Hepatocyte (in vitro differentiated cells): ENCODE measurements around the gene TNNT2. TPM values are rescaled to one million over a fixed set of nuclear protein-coding genes. Genes with fewer than 3 reads are reported as not detected.

Experiments used
- DNase-seq: peaks from one replicate; pipeline ENCODE4 v3.0.0-alpha.2; 2016; ENCODE audit warnings: low spot score
- H2AFZ ChIP-seq: fragments of 200-600 bp; sonication (generic); 2 replicates; pipeline ENCODE4 v1.6.0; 2016; ENCODE audit warnings: antibody characterized with exemption, mild to moderate bottlenecking
- H3K27ac ChIP-seq: fragments of 200-600 bp; sonication (generic); 2 replicates; pipeline ENCODE4 v1.5.1; 2016; ENCODE audit warnings: mild to moderate bottlenecking
- H3K27me3 ChIP-seq: fragments of 200-600 bp; sonication (generic); 2 replicates; pipeline ENCODE4 v1.6.1; 2016
- H3K36me3 ChIP-seq: fragments of 200-600 bp; sonication (generic); replicated peaks from 2 replicates; pipeline ENCODE4 v1.5.1; 2016; ENCODE audit warnings: low read depth; ENCODE audit not compliant: insufficient read depth
- H3K4me1 ChIP-seq: fragments of 200-600 bp; sonication (generic); 2 replicates; pipeline ENCODE4 v1.5.1; 2016; ENCODE audit warnings: mild to moderate bottlenecking, moderate library complexity; ENCODE audit not compliant: insufficient read depth
- H3K4me2 ChIP-seq: fragments of 200-600 bp; sonication (generic); 2 replicates; pipeline ENCODE4 v1.6.0; 2016
- H3K4me3 ChIP-seq: fragments of 200-600 bp; sonication (generic); 2 replicates; pipeline ENCODE4 v1.5.1; 2016; ENCODE audit warnings: mild to moderate bottlenecking
- H3K79me2 ChIP-seq: fragments of 200-600 bp; sonication (generic); 2 replicates; pipeline ENCODE4 v1.6.0; 2017; ENCODE audit warnings: mild to moderate bottlenecking
- H3K9me2 ChIP-seq: fragments of 200-600 bp; sonication (generic); replicated peaks from 2 replicates; pipeline ENCODE4 v1.6.0; 2017; ENCODE audit warnings: mild to moderate bottlenecking; ENCODE audit not compliant: insufficient read depth
- H3K9me3 ChIP-seq: fragments of 200-600 bp; sonication (generic); 2 replicates; pipeline ENCODE4 v1.5.1; 2016; ENCODE audit warnings: low read depth, mild to moderate bottlenecking
- H4K20me1 ChIP-seq: fragments of 200-600 bp; sonication (generic); 2 replicates; pipeline ENCODE4 v1.6.0; 2016; ENCODE audit warnings: mild to moderate bottlenecking; ENCODE audit not compliant: insufficient read depth, poor library complexity, severe bottlenecking
- EZH2 ChIP-seq: fragments of 200-600 bp; sonication (generic); IDR thresholded peaks from 2 replicates; pipeline ENCODE4 v1.6.1; 2016; ENCODE audit warnings: antibody characterized with exemption, mild to moderate bottlenecking, borderline replicate concordance
- EZH2phosphoT487 ChIP-seq: fragments of 200-600 bp; sonication (generic); IDR thresholded peaks from one replicate; pipeline ENCODE4 v1.6.1; 2018; ENCODE audit warnings: antibody characterized with exemption, mild to moderate bottlenecking, low read depth, moderate library complexity; ENCODE audit not compliant: unreplicated experiment, severe bottlenecking
- whole genome bisulfite sequencing: methylation state at CpG from one replicate; pipeline ENCODE4 v1.1.6; 2016; ENCODE audit warnings: low lambda C conversion rate; ENCODE audit errors: missing lambda C conversion rate; 5-methylcytosine and 5-hydroxymethylcytosine counted together
- polyA plus RNA-seq: library from polyadenylated mRNA; unstranded; fragments of >200 nt; fragmentation: Nextera tagmentation; extraction: Ambion mirVana; gene quantifications from 2 replicates; pipeline ENCODE4 v1.2.1, GENCODE V29; 2016
- total RNA-seq: library from RNA; depleted of rRNA; stranded (reverse); fragments of >200 nt; gene quantifications from 2 replicates; pipeline ENCODE4 v1.2.3, GENCODE V29; 2014
- TF ChIP-seq, protein P1 (sequence below): fragments of 200-600 bp; sonication (generic); IDR thresholded peaks from 2 replicates; pipeline ENCODE4 v1.5.1; 2016; ENCODE audit warnings: antibody characterized with exemption, mild to moderate bottlenecking; ENCODE audit not compliant: poor library complexity

The TNNT2 gene
- total and polyA plus RNA-seq, 2 experiments from 2014 or later = 25.9 to 33.5 TPM

DNA sequence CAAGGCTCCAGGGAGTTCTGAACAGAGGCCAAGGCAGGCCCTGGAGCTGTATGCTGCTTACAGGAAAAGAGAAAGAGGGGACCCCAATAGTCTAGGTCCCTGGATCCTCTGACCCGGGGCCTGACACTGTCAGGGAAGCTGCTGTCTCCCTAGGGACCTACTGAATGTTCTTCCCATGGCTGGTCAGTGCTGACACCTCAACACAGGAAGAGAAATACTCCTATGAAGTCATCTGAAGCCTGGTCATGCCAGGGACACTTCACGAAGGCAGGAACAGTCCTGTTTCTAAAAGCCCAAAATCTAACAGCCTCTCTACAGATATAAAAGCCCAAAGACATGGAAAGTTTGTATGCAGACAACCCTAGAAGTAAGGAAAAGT is 23.4 kb upstream of the TNNT2 start:
- Histone ChIP-seq H3K27ac (peak overlapping the region; percentile 98), H3K36me3 (no peaks in the 10 kb centered on the region), H3K27me3 (no peaks in the 10 kb centered on the region), H3K4me1 (peaks cover 46% of the 10 kb centered on the region), H3K79me2 (peaks cover 22% of the 10 kb centered on the region), H4K20me1 (no peaks in the 10 kb centered on the region), H3K4me2 (peak overlapping the region; percentile 82), H3K4me3 (no peak overlapping the region), H3K9me3 (no peaks in the 10 kb centered on the region), H2AFZ (no peak overlapping the region), H3K9me2 (no peaks in the 10 kb centered on the region)
- DNase-seq = no peak
- TF ChIP-seq EZH2 (no peak), EZH2phosphoT487 (no peak)
- TF ChIP-seq, protein P1, sequence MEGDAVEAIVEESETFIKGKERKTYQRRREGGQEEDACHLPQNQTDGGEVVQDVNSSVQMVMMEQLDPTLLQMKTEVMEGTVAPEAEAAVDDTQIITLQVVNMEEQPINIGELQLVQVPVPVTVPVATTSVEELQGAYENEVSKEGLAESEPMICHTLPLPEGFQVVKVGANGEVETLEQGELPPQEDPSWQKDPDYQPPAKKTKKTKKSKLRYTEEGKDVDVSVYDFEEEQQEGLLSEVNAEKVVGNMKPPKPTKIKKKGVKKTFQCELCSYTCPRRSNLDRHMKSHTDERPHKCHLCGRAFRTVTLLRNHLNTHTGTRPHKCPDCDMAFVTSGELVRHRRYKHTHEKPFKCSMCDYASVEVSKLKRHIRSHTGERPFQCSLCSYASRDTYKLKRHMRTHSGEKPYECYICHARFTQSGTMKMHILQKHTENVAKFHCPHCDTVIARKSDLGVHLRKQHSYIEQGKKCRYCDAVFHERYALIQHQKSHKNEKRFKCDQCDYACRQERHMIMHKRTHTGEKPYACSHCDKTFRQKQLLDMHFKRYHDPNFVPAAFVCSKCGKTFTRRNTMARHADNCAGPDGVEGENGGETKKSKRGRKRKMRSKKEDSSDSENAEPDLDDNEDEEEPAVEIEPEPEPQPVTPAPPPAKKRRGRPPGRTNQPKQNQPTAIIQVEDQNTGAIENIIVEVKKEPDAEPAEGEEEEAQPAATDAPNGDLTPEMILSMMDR = no peak
- WGBS = 97% methylated on average over 2 of the region's 2 CpGs

DNA sequence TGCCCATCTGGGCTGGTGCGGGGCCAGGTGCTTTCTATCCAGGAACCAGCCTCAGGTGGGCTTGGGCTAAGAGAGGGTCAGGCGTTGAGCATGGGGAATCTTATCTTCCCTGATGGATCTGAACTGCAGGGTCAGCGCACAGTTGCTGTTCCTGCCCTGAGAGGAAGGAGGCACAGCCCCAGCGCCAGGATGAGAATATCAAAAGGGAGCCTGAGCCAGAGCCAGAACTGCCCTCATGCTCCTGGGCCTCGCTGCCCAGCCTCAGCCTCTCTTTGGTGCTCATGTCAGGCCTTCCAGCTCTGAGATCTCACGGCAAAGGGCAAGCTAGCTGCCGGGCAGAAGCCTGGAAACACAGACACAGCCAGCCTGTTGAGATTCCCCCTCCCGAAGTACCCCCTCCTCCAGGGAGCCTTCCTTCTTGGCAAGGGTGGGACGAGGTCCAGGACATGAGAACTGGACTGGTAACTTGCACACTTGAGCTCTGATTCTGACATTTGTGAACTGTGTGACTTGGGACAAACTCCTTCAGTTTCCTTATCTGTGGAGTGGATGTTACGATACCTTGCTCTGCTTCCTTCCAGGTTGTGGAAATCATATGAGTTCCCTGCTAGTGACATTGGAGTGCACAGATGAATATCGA is 22.9 kb upstream of the TNNT2 start:
- Histone ChIP-seq H3K27ac (peak overlapping the region; percentile 98), H3K4me3 (no peak overlapping the region), H3K4me2 (peak overlapping the region; percentile 82), H3K4me1 (peaks cover 45% of the 10 kb centered on the region), H2AFZ (no peak overlapping the region), H3K27me3 (no peaks in the 10 kb centered on the region), H4K20me1 (no peaks in the 10 kb centered on the region), H3K79me2 (peaks cover 27% of the 10 kb centered on the region), H3K9me3 (no peaks in the 10 kb centered on the region), H3K9me2 (no peaks in the 10 kb centered on the region), H3K36me3 (no peaks in the 10 kb centered on the region)
- no peak for DNase-seq
- 81% methylated on average over 11 of the region's 11 CpGs for WGBS
- TF ChIP-seq, protein P1 = no peak
- TF ChIP-seq EZH2phosphoT487 = no peak
- TF ChIP-seq EZH2 = no peak

DNA sequence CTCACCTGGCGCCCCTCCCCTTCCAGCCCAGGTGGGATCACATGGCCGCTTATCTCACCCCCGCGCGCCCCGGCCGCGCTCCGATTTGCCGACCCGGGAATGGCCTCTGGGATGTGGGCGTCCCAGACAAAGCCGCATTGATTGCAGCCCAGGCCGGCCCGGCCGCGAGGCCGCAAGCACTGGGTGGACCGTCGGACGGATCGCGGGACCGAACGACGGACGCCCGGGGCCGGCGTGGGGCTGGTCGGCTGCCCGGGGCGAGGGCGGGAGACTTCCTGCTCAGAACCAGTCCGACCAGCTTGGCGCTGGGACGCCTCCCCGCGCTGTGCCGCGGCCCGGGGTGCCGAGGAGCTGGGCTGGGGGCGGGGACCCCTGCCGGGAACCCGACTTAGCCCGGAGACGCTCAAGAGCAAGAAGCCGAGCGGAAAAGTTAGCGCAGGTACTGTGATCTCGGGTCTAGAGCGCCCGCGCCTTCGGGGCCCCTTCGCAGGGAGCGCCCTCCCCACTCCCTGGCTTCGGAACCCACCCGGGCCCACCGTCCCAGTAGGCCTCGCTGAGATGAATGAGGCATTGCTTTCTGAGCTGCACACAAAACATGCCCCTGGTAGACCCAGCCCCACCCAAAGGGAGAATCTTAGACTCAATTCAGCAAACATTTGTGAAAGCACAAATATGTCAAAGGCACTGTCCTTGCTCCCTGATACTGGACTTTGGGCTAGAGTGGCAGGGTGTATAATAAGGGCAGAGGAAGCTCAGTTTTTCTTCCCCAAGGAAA is 22.1 kb upstream of the TNNT2 start:
- H3K9me3 ChIP-seq = no peaks in the 10 kb centered on the region
- peak overlapping the region; percentile 82 for H3K4me2 ChIP-seq
- peak; percentile 91 for DNase-seq
- peak; percentile 87 for TF ChIP-seq EZH2
- TF ChIP-seq EZH2phosphoT487 = no peak
- H3K36me3 ChIP-seq = no peaks in the 10 kb centered on the region
- 8% methylated on average over 46 of the region's 62 CpGs for WGBS
- peaks cover 45% of the 10 kb centered on the region for H3K4me1 ChIP-seq
- H3K4me3 ChIP-seq = peak overlapping the region; percentile 21
- H4K20me1 ChIP-seq = peaks cover 3% of the 10 kb centered on the region
- no peaks in the 10 kb centered on the region for H3K9me2 ChIP-seq
- H3K27ac ChIP-seq = peak overlapping the region; percentile 98
- H3K79me2 ChIP-seq = peaks cover 35% of the 10 kb centered on the region
- H3K27me3 ChIP-seq = no peaks in the 10 kb centered on the region
- H2AFZ ChIP-seq = peak overlapping the region; percentile 32

DNA sequence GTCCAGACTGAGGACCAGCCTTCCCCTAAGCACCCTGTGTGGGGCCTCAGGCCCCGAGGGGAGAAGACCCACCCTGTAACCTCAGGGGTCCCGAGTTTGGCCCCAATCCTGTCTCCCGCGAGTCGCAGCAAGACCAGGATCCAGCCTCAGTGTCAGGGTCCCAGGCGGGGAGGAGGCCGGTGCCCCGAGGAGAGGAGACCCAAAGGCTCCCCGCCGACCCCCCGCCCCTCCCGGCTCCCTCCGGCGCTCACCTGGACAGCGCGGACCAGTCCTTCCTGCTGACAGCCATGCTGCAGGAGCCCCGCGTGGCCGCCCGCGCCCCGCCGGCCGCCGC is 21.5 kb upstream of the TNNT2 start, which contains the start of gene LAD1:
TSS of gene LAD1 (minus strand) at position 307 of the 334 bp plus-strand sequence. CDS start at position 289, 18 bp downstream.
- peak within 1 kb of the TSS; percentile 21 for H3K4me3 ChIP-seq
- no peaks in the 10 kb centered on the region for H3K27me3 ChIP-seq
- H3K4me2 ChIP-seq = peak within 1 kb of the TSS; percentile 82
- peak within 1 kb of the TSS; percentile 98 for H3K27ac ChIP-seq
- WGBS = 6% methylated on average over 12 of the region's 25 CpGs
- H4K20me1 ChIP-seq = peaks cover 8% of the 10 kb centered on the region
- peaks cover 44% of the 10 kb centered on the region for H3K4me1 ChIP-seq
- H3K79me2 ChIP-seq = peaks cover 40% of the 10 kb centered on the region
- H2AFZ ChIP-seq = peak within 1 kb of the TSS; percentile 32
- TF ChIP-seq EZH2 (no peak), EZH2phosphoT487 (no peak)
- TF ChIP-seq, protein P1 = no peak
- no peaks in the 10 kb centered on the region for H3K9me3 ChIP-seq
- no peak for DNase-seq
- no peaks in the 10 kb centered on the region for H3K36me3 ChIP-seq
- H3K9me2 ChIP-seq = no peaks in the 10 kb centered on the region
